Hair follicle dermal papilla cell (primary cell): ENCODE measurements around the gene SCYGR5. TPM values are rescaled to one million over a fixed set of nuclear protein-coding genes. Genes with fewer than 3 reads are reported as not detected.

ENCODE experiments used
- total RNA-seq: library from RNA; depleted of rRNA; stranded (reverse); fragments of >200 nt; gene quantifications from 2 replicates; pipeline ENCODE4 v1.2.3, GENCODE V29; 2012

The SCYGR5 gene, protein sequence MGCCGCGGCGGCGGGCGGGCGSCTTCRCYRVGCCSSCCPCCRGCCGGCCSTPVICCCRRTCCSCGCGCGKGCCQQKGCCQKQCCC
- not detected in 2 replicates for total RNA-seq

GRCh38 chr2:227666631-227667170 lies at the start of gene SCYGR5:
Gene SCYGR5, plus strand, starts transcription at chr2:227666804. Its CDS starts 0 bp downstream, at chr2:227666804.

DNA sequence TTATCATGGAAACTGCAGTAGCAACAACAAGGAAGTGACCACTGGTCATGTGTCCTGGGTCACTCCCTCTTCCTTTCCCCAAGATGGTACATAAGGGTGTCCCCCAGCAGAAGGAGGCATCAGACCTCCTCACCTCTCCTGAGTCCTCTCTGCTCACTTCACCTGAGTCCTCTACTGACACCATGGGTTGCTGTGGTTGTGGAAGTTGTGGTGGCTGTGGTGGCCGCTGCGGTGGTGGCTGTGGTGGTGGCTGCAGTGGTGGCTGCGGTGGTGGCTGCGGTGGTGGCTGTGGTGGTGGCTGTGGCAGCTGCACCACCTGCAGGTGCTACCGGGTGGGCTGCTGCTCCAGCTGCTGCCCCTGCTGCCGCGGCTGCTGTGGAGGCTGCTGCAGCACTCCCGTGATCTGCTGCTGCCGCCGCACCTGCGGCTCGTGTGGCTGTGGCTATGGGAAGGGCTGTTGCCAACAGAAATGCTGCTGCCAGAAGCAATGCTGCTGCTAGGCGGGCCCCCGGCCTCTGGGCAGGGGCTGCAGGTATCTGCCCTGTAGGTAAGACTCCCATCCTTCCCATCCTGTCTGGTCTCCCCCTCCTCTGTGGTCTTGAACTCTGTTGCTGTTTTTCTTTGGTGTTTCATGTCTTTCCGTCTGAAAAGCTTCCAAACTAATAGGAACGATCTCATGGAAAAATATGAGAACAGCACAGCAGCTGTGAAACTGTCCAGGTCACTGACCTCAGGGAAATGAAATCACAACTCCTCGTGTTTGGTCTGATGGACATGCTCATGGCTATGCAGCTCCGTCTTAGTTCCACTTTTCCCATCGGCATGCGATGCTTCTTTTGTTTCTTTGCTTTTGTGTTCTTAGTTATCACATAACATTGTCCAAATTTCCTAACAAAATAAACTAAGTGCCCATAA lies 49.0 kb upstream of the SCYGR5 start, which contains the start of gene SCYGR4:
TSS of gene SCYGR4 (plus strand) at position 183 of the 915 bp plus-strand sequence. CDS start at position 183, 0 bp downstream.

Other genes with a start within 250 kb of the SCYGR5 start
- 62.7 and 69.9 TPM in 2 replicates for gene AGFG1, start 194.6 kb upstream of the SCYGR5 start, total RNA-seq
- gene SCYGR2, start 67.9 kb upstream of the SCYGR5 start, total RNA-seq = not detected in 2 replicates
- not detected in 2 replicates for gene SCYGR3, start 52.0 kb upstream of the SCYGR5 start, total RNA-seq
- not detected in 2 replicates for gene SCYGR4, start 49.3 kb upstream of the SCYGR5 start, total RNA-seq
- not detected in 2 replicates for gene SLC19A3, start 51.2 kb downstream of the SCYGR5 start, total RNA-seq
- not detected in 2 replicates for gene SCYGR6, start 58.0 kb downstream of the SCYGR5 start, total RNA-seq
- not detected in 2 replicates for gene SCYGR7, start 61.5 kb downstream of the SCYGR5 start, total RNA-seq
- not detected in 2 replicates for gene SCYGR8, start 79.1 kb downstream of the SCYGR5 start, total RNA-seq
- not detected in 2 replicates for gene CCL20, start 147.0 kb downstream of the SCYGR5 start, total RNA-seq
- not detected in 2 replicates for gene DAW1, start 204.8 kb downstream of the SCYGR5 start, total RNA-seq